Testis (tissue), 2 donors: ENCODE results near the gene FBXL17.

Source experiments
- POLR2A ChIP-seq: fragments of 450-650 bp; IDR thresholded peaks from one replicate; pipeline ENCODE4 v1.6.1; 2017; ENCODE audit warnings: antibody characterized with exemption, mild to moderate bottlenecking, moderate library complexity
- TF ChIP-seq, protein P1 (sequence below), 3 experiments: fragments of 450-650 bp in 2 of 3; fragments of 200-600 bp in 1 of 3; sonication (generic) in 1 of 3; IDR thresholded peaks; one replicate each; pipeline ENCODE4 v1.5.1; 2016 to 2019; ENCODE audit warnings: antibody characterized with exemption in 3 of 3, mild to moderate bottlenecking in 2 of 3, moderate library complexity in 1 of 3

DNA sequence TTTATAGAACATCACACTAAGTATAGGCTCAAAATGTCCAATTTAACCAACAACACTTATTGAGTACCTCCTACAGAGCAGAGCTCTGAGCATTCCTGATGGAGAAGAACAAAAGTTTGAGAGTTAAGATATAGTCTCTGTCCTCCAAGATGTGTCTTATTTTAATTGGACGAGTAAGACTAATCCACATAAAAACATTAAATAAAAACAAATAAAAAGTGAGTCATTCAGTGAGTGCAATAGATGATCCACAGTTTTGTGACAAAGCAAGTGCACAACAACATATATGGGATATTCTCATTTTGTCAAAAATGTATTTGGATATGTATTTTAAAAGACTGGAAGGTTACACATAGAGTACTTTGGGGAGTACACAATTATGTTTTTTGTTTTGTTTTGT lies 277.4 kb downstream of the FBXL17 start:
- TF ChIP-seq, protein P1, sequence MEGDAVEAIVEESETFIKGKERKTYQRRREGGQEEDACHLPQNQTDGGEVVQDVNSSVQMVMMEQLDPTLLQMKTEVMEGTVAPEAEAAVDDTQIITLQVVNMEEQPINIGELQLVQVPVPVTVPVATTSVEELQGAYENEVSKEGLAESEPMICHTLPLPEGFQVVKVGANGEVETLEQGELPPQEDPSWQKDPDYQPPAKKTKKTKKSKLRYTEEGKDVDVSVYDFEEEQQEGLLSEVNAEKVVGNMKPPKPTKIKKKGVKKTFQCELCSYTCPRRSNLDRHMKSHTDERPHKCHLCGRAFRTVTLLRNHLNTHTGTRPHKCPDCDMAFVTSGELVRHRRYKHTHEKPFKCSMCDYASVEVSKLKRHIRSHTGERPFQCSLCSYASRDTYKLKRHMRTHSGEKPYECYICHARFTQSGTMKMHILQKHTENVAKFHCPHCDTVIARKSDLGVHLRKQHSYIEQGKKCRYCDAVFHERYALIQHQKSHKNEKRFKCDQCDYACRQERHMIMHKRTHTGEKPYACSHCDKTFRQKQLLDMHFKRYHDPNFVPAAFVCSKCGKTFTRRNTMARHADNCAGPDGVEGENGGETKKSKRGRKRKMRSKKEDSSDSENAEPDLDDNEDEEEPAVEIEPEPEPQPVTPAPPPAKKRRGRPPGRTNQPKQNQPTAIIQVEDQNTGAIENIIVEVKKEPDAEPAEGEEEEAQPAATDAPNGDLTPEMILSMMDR (IDR thresholded peaks at IDR 0.05) = no peak
- no peak for TF ChIP-seq POLR2A
